ENCODE results near the gene OOSP4B. TPM values are rescaled to one million over a fixed set of nuclear protein-coding genes. Genes with fewer than 3 reads are reported as not detected.

OOSP4B gene
- total RNA-seq, 1 donor from 2014 or later, result not detected

DNA sequence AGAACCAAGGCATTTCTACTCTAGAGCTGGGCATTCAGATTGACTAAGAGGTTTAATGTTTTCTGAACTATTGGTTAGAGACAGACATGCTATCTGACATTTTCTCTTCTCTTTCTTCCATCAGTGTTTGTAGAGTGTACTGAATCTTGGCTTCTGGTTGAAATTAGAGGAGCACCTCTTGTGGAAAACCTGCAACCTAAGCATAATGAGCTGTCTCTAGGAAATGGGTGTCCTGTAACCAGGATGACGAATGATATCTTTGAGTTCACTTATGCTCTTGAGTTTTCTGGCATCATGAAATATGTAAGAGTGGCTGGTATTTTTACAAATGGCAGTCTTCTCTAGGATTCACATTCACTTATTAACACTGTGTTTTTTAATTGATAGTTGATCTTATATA, 33.8 kb upstream of the OOSP4B start:
- Histone ChIP-seq H3K4me3 (ENCODE audit: low read depth, low read length) (no peak overlapping the region), H3K27me3 (ENCODE audit: control insufficient read depth, insufficient read depth, low read length) (no peaks in the 10 kb centered on the region), H3K36me3 (ENCODE audit: control insufficient read depth, insufficient read depth, low read length) (no peaks in the 10 kb centered on the region)
- TF ChIP-seq, protein P1, sequence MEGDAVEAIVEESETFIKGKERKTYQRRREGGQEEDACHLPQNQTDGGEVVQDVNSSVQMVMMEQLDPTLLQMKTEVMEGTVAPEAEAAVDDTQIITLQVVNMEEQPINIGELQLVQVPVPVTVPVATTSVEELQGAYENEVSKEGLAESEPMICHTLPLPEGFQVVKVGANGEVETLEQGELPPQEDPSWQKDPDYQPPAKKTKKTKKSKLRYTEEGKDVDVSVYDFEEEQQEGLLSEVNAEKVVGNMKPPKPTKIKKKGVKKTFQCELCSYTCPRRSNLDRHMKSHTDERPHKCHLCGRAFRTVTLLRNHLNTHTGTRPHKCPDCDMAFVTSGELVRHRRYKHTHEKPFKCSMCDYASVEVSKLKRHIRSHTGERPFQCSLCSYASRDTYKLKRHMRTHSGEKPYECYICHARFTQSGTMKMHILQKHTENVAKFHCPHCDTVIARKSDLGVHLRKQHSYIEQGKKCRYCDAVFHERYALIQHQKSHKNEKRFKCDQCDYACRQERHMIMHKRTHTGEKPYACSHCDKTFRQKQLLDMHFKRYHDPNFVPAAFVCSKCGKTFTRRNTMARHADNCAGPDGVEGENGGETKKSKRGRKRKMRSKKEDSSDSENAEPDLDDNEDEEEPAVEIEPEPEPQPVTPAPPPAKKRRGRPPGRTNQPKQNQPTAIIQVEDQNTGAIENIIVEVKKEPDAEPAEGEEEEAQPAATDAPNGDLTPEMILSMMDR (IDR thresholded peaks at IDR 0.05; ENCODE audit: insufficient read depth, low read length, poor library complexity, severe bottlenecking), result no peak
- no peak for DNase-seq (ENCODE audit: low read depth)

DNA sequence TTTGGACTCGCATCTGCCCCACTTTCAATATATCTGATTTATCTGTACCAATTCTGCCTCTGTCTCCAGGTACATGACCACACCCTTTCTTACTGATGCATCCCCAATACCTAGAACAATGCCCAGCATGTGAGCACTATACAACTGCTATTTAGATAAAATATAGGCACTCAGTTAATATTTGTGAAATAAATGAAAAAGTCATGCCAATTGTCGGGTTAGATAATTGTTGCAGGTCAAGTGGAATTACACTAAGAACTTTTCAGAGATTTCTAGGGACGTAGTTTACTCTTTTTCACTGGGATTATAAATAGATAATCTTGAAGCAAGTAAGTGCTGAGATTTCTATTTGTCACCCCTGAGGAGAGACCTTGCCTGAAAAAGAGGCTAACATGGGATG, 32.6 kb upstream of the OOSP4B start:
- no peak overlapping the region for H3K4me3 ChIP-seq (ENCODE audit: low read depth, low read length)
- TF ChIP-seq, protein P1 (IDR thresholded peaks at IDR 0.05; ENCODE audit: insufficient read depth, low read length, poor library complexity, severe bottlenecking), result no peak
- DNase-seq (ENCODE audit: low read depth), result no peak
- no peaks in the 10 kb centered on the region for H3K27me3 ChIP-seq (ENCODE audit: control insufficient read depth, insufficient read depth, low read length)
- H3K36me3 ChIP-seq (ENCODE audit: control insufficient read depth, insufficient read depth, low read length), result no peaks in the 10 kb centered on the region

DNA sequence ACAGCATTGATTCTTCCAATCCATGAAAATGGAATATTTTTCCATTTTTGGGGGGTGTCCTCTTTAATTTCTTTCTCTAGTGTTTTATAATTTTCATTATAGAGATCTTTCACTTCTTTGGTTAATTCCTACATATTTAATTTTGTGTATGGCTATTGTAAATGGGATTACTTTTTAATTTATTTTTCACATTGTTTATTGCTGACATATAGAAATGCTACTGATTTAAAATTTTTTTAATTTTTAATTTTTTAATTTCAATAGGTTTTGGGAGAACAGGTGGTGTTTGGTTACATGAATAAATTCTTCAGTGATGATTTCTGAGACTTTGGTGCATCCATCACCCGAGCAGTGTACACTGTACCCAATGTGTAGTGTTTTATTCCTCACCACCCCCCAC, 26.6 kb upstream of the OOSP4B start:
- DNase-seq (ENCODE audit: low read depth), result no peak
- H3K4me3 ChIP-seq (ENCODE audit: low read depth, low read length), result no peak overlapping the region
- no peaks in the 10 kb centered on the region for H3K36me3 ChIP-seq (ENCODE audit: control insufficient read depth, insufficient read depth, low read length)
- TF ChIP-seq, protein P1 (IDR thresholded peaks at IDR 0.05; ENCODE audit: insufficient read depth, low read length, poor library complexity, severe bottlenecking), result no peak
- no peaks in the 10 kb centered on the region for H3K27me3 ChIP-seq (ENCODE audit: control insufficient read depth, insufficient read depth, low read length)

DNA sequence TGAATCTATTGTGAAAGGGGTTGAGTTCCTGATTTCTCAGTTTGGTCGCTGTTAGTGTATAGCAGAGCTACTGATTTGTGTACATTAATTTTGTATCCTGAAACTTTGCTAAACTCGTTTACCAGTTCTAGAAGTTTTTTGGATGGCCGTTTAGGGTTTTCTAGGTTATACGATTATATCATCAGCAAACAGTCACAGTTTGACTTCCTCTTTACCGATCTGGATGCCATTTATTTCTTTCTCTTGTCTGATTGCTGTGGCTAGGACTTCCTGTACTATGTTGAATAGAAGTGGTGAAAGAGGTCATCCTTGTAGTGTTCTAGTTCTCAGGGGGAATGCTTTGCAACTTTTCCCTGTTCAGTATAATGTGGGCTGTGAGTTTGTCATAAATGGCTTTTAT, 24.6 kb upstream of the OOSP4B start:
- H3K27me3 ChIP-seq (ENCODE audit: control insufficient read depth, insufficient read depth, low read length), result no peaks in the 10 kb centered on the region
- no peak overlapping the region for H3K4me3 ChIP-seq (ENCODE audit: low read depth, low read length)
- no peak for DNase-seq (ENCODE audit: low read depth)
- TF ChIP-seq, protein P1 (IDR thresholded peaks at IDR 0.05; ENCODE audit: insufficient read depth, low read length, poor library complexity, severe bottlenecking), result no peak
- no peaks in the 10 kb centered on the region for H3K36me3 ChIP-seq (ENCODE audit: control insufficient read depth, insufficient read depth, low read length)

DNA sequence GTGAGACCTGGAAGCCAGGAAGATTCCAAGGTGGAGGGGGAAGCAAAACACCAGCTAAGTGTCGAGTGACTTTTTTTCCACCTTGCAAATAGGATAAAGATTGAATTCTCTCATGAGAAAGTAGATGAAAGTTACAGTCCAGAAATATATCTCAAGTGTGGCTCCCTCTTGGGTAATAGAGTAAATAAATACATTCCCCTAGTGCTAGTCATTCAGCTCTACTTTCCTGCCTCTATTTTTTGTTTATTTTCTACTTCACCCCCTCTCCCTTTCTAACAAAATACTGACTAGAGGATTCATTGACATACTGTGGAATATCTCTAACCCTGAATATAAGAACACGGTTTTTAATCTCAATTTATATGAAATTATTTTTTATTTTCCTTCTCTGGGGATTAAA, 19.2 kb upstream of the OOSP4B start:
- no peaks in the 10 kb centered on the region for H3K27me3 ChIP-seq (ENCODE audit: control insufficient read depth, insufficient read depth, low read length)
- DNase-seq (ENCODE audit: low read depth), result no peak
- H3K4me3 ChIP-seq (ENCODE audit: low read depth, low read length), result no peak overlapping the region
- no peaks in the 10 kb centered on the region for H3K36me3 ChIP-seq (ENCODE audit: control insufficient read depth, insufficient read depth, low read length)
- TF ChIP-seq, protein P1 (IDR thresholded peaks at IDR 0.05; ENCODE audit: insufficient read depth, low read length, poor library complexity, severe bottlenecking), result no peak

DNA sequence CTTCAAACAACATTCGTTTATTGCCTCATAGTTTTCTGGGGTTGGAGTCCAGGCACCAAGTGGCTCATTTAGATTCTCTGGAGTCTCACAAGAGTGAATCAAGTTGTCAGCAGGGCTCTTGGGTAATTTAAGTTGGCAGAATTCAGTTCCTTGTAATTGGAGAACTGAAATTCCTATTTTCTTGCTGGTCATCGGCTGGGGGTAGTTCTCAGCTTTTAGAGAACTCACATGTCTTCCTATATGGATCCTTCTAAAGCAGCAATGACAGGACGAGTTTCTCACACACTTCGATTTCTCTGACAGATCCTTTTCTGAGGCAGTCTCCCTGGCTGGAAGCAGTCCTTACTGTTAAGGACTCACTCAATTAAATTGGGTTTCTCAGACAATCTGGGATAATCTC, 17.3 kb upstream of the OOSP4B start:
- Histone ChIP-seq H3K27me3 (ENCODE audit: control insufficient read depth, insufficient read depth, low read length) (no peaks in the 10 kb centered on the region), H3K36me3 (ENCODE audit: control insufficient read depth, insufficient read depth, low read length) (no peaks in the 10 kb centered on the region), H3K4me3 (ENCODE audit: low read depth, low read length) (no peak overlapping the region)
- TF ChIP-seq, protein P1 (IDR thresholded peaks at IDR 0.05; ENCODE audit: insufficient read depth, low read length, poor library complexity, severe bottlenecking), result no peak
- DNase-seq (ENCODE audit: low read depth), result no peak
